GM23338 (cell line): ENCODE results near the gene LORICRIN.

Experiments used
- CREB1 ChIP-seq: fragments of 250-450 bp; sonication (Bioruptor Pico); IDR thresholded peaks from 2 replicates; pipeline ENCODE4 v1.5.0; 2020; ENCODE audit warnings: low read depth, mild to moderate bottlenecking, moderate library complexity
- CTCF ChIP-seq, 2 experiments: fragments of 200-600 bp in 1 of 2; sonication (generic) in 1 of 2; conservative IDR thresholded peaks; 2 replicates each; pipeline versions ENCODE4 v1.5.1 to v1.6.1; 2016 to 2017; ENCODE audit warnings: antibody characterized with exemption in 2 of 2, low read depth in 2 of 2, mild to moderate bottlenecking in 2 of 2, moderate library complexity in 1 of 2
- ETS1 ChIP-seq: IDR thresholded peaks from 2 replicates; pipeline ENCODE4 v1.6.1; 2016; ENCODE audit warnings: antibody characterized with exemption
- EZH2 ChIP-seq: fragments of 200-600 bp; sonication (generic); IDR thresholded peaks from one replicate; pipeline ENCODE4 v1.8.0; 2017; ENCODE audit warnings: antibody characterized with exemption, mild to moderate bottlenecking, low read depth; ENCODE audit not compliant: unreplicated experiment
- EZH2phosphoT487 ChIP-seq: fragments of 200-600 bp; sonication (generic); IDR thresholded peaks from one replicate; pipeline ENCODE4 v1.8.1; 2018; ENCODE audit warnings: antibody characterized with exemption; ENCODE audit not compliant: unreplicated experiment
- JUNB ChIP-seq: IDR thresholded peaks from one replicate; pipeline ENCODE4 v1.6.1; 2016; ENCODE audit warnings: antibody characterized with exemption; ENCODE audit not compliant: unreplicated experiment
- NANOG ChIP-seq: IDR thresholded peaks from 2 replicates; pipeline ENCODE4 v1.6.1; 2016; ENCODE audit warnings: antibody characterized with exemption, borderline replicate concordance
- POLR2AphosphoS5 ChIP-seq: IDR thresholded peaks from 2 replicates; pipeline ENCODE4 v1.6.1; 2016; ENCODE audit warnings: antibody characterized with exemption, low read depth
- REST ChIP-seq: IDR thresholded peaks from one replicate; pipeline ENCODE4 v1.6.1; 2018; ENCODE audit warnings: antibody characterized with exemption; ENCODE audit not compliant: unreplicated experiment
- ZNF114 ChIP-seq: fragments of 250-450 bp; sonication (Bioruptor Pico); IDR thresholded peaks from 2 replicates; pipeline ENCODE4 v1.5.0; 2020; ENCODE audit warnings: mild to moderate bottlenecking, moderate library complexity
- ZNF462 ChIP-seq: fragments of 250-450 bp; sonication (Bioruptor Pico); IDR thresholded peaks from 2 replicates; pipeline ENCODE4 v1.5.0; 2020; ENCODE audit warnings: mild to moderate bottlenecking, moderate library complexity

- TF ChIP-seq CTCF (conservative IDR thresholded peaks at IDR 0.05; ENCODE audit: low read depth in 2 of 2) (no peak), CREB1 (CRISPR knock-in tag) (no peak), EZH2 (no peak), POLR2AphosphoS5 (no peak), REST (no peak), ETS1 (no peak), EZH2phosphoT487 (no peak), NANOG (no peak), JUNB (no peak), ZNF462 (CRISPR knock-in tag) (no peak), ZNF114 (CRISPR knock-in tag) (no peak)
Observed at GRCh38 chr1:153307221-153307600, 47.7 kb downstream of the LORICRIN start.
